GM04504 (cell line): ENCODE results near the gene FAM72C.
"Not testable (repeated sequence)": the region's sequence is repeated elsewhere in the genome, so short reads cannot be mapped to it uniquely, and the experiment has no call there.

Experiments used
- DNase-seq: peaks from one replicate; pipeline ENCODE4 v3.0.0-alpha.2; 2012; ENCODE audit warnings: low read depth

FAM72C gene

DNA sequence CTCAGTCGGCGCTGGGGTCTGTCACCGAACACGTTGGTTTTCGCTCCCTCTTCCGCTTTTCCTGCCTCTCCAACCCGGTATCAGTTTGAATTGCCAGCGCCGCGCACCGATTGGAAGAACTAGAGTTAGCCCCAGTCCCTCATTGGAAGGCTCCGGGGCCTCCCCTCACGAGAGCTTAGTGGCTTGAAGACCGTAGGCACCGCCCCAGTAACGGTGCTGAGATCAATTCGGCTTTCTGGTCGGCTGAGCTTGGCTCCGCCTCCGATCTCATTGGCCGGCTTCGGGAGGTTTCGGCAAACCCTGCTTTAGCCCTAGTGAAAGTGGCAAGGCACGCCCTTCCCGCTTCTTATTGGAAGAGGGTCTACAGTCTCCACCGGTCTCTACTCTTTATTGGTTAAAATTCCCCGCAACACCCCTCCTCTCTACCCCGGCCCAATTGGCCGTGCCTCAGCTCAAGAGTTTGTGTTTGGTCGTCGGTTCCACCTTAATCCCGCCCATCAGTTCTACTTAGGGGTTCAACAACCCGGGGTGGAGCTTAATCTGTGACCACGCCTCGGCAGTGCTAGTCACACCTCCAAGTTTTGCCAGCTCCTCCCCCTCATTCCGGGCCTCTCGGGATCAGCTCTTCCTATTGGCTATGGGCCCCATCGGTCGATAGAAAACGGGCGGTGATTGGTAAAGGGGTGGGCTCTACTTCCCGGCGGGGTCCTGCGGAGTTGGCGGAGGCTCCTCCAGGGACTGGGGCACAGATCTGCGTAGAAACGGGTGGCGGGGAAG is at the start of gene FAM72C:
TSS of gene FAM72C (minus strand) at position 63 of the 777 bp plus-strand sequence. CDS start 845 bp downstream, outside the sequence.
- DNase-seq, result not testable (repeated sequence)

DNA sequence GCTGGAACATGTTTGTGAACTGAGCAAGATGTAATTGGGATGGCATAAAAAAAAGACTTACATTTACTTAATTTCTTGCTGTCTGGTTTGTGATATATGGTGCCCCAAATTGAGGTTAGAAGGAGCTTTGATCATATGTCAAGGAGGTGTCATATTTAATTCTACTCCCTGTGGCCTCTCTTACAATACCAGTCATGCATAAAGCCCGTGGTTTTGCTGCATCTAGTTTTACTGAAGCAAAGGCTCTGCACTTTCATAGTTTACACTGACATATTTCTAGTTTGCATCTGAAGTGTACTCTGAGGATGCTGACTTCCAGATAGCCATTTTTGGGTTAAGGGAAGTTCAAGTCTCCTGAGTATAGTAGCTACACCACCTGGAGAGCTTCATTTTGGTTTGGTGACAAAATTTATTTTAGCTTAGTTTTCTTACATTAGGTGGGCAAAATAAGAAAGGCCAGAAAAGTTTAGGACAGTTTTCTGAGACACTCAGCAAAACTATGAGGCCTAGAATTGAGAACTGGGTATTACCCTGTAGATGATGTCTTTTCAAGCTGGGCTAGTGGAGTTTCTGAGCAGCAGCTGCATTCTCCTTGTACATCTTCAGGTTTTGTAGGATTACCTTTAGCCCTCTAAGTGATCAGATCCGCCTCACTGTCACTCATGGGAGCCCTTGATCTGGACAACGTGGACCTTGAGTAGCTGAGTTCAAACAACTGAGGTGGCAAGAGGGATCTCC is 48.4 kb upstream of the FAM72C start:
- DNase-seq, result not testable (repeated sequence)

GRCh38 chr1:144019101-144019500 is 47.3 kb upstream of the FAM72C start:
- DNase-seq, result not testable (repeated sequence)

DNA sequence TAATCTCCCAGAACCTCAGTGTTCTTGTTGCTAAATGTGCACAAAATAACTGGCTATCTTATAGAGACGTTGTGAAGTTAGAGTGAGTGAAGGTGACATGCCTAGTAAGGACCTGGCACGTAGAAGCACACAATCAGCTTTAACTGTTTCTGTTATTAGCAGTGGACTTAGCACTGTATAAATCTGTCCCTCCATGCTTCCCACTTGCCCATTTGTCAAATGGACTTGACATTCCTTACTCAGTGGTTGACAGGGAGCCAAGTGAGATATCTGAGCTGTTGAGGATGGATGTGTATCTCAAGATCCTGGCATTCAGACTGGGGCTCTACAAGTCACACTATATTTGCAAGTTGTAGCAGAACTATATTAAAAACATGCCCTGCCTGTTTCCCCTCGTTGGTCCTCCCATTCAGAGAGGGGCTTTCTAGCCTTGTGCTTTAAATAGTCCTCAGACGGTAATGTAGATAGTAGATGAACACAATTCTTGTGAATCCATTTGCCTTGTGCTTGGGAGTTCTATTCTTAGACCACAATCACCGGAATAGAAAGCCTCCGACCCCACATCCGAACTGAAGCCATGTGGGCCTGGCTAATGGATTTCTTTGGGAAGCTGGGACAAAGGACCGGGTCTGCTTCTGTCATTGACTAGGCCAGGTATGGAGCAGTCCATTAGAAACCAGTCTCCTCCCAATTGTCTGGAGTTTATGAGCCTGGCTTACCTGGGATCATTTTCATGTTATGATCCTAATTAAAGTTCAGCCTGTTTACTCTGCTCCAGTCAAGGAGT is 43.6 kb upstream of the FAM72C start:
- DNase-seq, result not testable (repeated sequence)

DNA sequence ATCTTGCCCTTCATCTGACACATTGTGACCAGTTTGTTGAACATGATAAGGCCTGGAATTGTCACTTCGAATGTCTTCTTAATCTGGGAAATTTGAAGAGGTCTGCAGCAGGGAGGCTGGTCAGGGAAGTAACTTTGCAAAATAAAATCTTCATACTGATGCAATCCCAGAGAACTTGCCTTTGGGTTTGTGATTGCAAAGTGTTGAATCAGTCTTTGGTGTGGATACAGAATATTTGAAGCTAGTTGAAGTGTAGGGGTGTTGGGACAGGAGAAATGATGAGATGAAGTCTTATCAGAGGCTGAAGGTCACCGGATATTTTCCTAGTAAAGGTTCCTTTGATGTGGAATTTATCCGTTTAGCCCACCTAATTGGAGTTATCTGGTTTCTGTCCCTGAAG is 42.7 kb upstream of the FAM72C start:
- DNase-seq, result not testable (repeated sequence)

- not testable (repeated sequence) for DNase-seq
Measured at GRCh38 chr1:144014121-144014520, 42.3 kb upstream of the FAM72C start.

- DNase-seq, result not testable (repeated sequence)
Measured at GRCh38 chr1:144012168-144012733, 40.5 kb upstream of the FAM72C start.

- not testable (repeated sequence) for DNase-seq
Measured at GRCh38 chr1:144009410-144009809, 37.6 kb upstream of the FAM72C start.

- DNase-seq, result not testable (repeated sequence)
Measured at GRCh38 chr1:144004259-144004658, 32.5 kb upstream of the FAM72C start.

DNA sequence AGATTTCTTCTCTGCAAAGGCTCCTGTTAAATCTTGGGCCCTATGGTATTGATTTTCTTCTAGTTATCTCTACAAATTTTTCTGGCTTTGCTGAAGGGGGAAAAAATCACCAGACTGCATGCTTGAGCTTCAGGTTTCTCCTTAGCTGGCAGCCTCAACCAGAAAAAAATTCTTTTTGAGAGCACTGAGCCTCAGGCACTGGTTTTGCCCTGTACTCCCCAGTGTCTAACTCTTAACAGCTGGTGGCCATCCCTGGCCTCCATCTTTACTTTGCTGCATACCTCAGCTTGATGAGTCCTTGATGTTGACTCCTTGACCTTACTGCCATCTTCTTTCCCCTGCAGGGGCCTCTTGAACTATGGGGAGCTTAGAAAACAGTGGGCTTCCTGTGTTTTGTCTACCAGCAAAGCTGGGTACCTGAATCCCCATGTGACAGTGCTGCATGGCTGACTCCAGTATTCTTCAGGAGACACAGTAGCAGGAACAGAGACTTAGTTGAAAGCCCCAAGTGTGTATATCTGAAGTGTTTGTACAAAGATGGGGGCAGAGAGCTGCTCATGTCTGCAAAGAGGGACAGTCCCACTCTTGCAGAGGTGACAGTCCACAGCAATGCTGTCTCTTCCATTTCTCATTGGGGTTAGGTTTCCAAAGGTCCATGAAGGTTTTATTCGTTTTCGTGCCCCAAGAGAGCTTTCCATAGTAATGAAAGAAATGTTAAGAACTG is 31.7 kb upstream of the FAM72C start:
- DNase-seq, result not testable (repeated sequence)

DNA sequence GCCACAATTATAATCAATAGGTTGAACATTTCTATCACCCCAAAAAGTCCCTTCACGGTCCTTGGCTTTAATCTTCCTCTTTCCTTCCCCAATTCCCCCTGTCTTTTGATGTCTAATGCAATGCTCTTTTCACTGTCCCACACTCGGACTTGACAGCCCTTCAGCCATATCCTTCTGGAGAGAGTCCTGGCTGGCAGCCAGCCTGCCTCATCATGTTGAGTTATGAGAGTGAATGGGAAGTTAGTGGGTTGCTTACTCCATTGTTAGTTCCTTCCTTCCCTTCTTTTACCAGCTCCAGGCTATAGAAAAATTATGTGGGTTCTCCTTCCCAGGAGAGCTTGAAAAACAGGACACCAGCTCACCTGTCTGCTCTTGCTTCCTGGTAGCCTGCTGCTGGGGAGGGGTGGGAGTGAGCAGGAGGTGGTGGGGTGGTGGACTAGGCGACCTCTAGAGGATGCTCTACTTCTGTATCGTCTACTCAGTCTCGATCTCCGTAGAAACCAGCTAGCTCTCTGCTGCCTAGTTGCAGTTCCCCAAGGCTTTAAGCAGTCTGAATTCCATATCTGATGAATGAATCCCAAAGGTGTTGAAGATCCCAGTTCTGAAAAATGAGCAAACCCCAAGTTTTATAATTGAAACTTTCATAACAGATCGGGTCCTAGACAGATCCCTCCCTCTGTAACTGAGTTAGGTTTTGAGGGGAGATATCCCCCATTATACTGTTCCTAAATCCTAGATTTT is 30.5 kb upstream of the FAM72C start:
- DNase-seq, result not testable (repeated sequence)

DNA sequence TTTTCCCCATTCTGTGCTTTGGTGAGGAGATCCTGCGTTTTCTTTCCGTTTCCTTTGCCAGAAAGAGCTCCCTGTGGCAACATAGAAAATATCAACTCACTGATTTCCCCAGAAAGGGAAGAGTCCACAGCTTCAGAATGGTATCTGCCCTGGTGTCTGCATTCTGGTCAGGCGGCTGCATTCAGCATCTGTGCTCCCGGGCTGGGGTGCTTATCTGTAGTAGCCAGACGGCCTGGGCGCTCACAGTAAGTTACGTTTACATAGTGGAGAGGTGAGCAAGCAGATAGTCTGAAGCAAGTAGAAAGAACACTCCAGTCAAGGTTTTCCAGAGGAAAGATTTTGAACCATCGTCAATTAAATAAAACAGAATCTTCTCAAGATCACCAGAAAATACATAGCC is 29.3 kb upstream of the FAM72C start:
- DNase-seq, result not testable (repeated sequence)

DNA sequence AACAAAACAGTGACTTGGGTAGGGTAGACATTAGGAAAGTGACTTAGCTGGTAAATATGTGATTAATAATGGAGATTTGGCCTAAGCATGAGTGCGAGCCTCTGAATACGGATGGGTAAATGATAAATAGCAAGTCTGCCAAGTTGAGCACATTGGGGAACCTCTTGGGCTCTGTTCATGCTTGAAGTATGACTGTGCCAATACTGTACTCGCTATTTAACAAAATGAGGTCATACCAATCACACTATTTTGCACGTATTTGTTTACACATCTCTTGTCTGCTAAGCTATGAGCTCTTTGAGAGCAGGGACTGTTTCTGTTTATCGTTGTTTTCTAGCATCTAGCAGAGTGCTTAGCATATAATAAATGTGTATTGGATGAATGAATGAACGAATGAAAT is 24.2 kb upstream of the FAM72C start:
- DNase-seq, result not testable (repeated sequence)

DNA sequence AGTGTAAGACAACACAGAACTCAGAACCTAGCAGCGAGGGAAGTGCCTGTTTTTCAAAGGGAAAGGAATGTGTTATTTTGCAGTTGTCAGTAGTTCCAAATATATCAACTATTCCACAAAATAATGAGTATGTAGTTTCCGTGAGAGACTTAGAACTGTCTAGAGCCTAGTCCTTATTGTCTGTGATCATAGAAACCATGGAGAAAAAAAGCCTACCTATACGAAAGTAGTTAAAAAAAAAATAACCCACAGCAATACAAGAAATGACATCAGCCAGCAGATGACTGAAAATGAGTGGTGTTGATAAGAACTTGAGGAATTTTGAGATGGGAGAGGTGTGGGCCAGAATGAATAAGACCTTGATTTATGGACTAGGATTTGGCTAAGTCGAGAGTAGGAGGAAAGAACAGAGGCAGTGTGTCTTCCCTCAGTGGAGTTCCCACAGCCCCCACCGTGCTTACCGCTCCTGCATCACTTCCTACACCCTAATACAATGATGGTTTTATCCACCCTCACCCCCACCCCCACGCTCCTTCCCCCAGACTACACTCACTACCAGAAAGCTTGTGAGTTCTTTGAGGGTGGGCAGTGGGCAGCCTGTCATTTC is 21.6 kb upstream of the FAM72C start:
- not testable (repeated sequence) for DNase-seq

DNA sequence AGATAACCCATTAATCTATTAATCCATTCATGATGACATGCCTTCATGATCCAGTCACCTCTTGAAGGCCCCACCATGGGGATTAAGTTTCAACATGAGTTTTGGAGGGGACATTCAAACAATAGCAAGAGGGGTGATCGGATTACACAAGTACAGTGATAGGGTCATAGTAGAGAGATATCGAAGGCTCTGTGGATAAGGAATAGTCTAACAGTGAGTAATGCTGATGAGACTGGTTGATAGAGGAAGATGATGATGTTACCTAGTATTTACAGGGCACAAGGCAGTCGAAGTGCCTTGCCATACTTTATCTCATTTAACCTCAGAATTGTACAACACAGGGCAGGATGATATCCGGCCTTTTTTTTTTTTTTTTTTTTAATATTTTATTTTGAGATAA is 18.9 kb upstream of the FAM72C start:
- not testable (repeated sequence) for DNase-seq

- not testable (repeated sequence) for DNase-seq
Measured at GRCh38 chr1:143989719-143990118, 17.9 kb upstream of the FAM72C start.

DNA sequence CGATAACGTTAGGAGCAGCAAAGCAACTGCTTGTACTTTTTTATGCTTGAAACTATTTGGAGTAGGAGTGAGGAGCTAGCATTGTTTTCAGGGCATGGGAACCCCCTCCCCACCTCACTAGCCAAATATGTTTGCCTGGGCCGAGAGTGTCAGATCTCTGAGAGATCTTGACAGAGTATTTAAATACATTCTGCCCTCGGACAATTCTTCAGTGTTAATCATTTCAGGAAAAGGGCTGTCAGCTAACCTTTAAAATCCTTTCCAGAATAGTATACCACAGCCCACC is 17.6 kb upstream of the FAM72C start:
- DNase-seq, result not testable (repeated sequence)

- DNase-seq, result not testable (repeated sequence)
Measured at GRCh38 chr1:143988602-143989426, 17.0 kb upstream of the FAM72C start.

DNA sequence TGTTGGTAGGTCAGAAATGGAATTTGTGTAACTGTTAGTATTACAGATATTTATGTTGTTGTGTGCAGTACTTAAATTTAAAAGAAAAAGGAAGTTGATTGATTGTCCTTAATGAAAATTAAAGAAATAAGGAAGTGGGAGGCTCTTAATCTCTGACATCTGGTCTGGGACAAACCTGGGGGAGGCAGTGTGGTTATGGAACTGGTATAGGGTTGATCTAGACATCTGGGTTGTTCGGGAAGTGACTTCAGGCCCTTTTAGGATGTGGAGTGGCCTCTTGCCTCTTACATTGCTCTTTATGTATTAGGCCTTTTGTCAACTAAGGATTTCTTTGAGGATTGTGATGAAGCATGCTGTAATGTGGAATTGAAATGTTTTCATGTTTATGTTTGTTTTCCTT is 16.1 kb upstream of the FAM72C start:
- not testable (repeated sequence) for DNase-seq
